ENCODE data around the gene PSMB4. TPM values are rescaled to one million over a fixed set of nuclear protein-coding genes. Genes with fewer than 3 reads are reported as not detected.

Gene PSMB4
- total and polyA plus RNA-seq, 2 donors (not counting 1 experiment from before 2014, with no cell fraction given): 339 to 370 TPM

DNA sequence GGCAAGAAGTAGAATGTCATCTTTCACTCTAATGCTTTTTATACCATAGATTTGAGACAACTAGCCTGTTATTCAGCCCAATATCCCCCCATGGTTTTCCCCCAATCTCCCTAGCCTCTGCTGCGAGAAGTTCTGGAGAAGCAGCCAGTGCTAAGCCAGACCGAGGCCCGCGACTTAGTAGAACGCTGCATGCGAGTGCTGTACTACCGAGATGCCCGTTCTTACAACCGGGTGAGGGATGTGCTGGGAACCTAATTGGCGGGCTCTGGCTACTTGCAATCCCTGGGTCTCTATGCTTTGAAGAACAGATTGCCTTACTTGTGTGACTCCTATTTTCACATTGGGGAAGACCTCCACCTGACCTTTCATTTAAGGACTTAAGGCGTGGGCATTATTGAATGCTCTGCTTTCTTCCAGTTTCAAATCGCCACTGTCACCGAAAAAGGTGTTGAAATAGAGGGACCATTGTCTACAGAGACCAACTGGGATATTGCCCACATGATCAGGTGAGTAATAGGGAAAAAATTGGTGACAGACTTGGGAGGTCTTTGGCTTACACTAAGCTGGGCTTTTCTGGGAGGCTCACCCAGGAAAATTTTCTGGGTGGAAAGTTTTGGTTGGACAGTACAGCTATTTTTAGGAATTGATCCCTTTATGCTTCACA is 1.9 kb downstream of the PSMB4 start:
- H4K20me1 ChIP-seq (ENCODE audit: control insufficient read depth, extremely low read depth, insufficient read depth, low read length): peaks cover 2% of the 10 kb centered on the region
- H3K9me3 ChIP-seq (ENCODE audit: control insufficient read depth, insufficient read depth, low read depth, low read length): no peaks in the 10 kb centered on the region
- H3K36me3 ChIP-seq (ENCODE audit: control insufficient read depth, insufficient read depth, low read length): peaks cover 20% of the 10 kb centered on the region
- H2AFZ ChIP-seq (ENCODE audit: low read length): no peak overlapping the region
- DNase-seq (ENCODE audit: low read depth in 2 of 2): peak in 1 of 2 donors; percentile 22
- H3K4me2 ChIP-seq (ENCODE audit: extremely low read depth, insufficient read depth, low read length): no peak overlapping the region
- H3K9ac ChIP-seq (ENCODE audit: insufficient read depth, low read length): no peak overlapping the region
- H3K27me3 ChIP-seq (ENCODE audit: control insufficient read depth, insufficient read depth, low read length): no peaks in the 10 kb centered on the region
- H3K4me3 ChIP-seq (replicated peaks in 1 of 4; ENCODE audit: control extremely low read depth in 1 of 4, insufficient read depth in 1 of 4, low read depth in 3 of 4, low read length in 4 of 4): peak overlapping the region in 1 of 4 experiments; percentile 97
- H3K27ac ChIP-seq (ENCODE audit: insufficient read depth, low read length): no peak overlapping the region
- peaks cover 20% of the 10 kb centered on the region for H3K79me2 ChIP-seq (ENCODE audit: control insufficient read depth, insufficient read depth, low read length)
- peaks cover 8% of the 10 kb centered on the region for H3K4me1 ChIP-seq (ENCODE audit: control insufficient read depth, extremely low read depth, insufficient read depth, low read length)
- TF ChIP-seq, protein P1, sequence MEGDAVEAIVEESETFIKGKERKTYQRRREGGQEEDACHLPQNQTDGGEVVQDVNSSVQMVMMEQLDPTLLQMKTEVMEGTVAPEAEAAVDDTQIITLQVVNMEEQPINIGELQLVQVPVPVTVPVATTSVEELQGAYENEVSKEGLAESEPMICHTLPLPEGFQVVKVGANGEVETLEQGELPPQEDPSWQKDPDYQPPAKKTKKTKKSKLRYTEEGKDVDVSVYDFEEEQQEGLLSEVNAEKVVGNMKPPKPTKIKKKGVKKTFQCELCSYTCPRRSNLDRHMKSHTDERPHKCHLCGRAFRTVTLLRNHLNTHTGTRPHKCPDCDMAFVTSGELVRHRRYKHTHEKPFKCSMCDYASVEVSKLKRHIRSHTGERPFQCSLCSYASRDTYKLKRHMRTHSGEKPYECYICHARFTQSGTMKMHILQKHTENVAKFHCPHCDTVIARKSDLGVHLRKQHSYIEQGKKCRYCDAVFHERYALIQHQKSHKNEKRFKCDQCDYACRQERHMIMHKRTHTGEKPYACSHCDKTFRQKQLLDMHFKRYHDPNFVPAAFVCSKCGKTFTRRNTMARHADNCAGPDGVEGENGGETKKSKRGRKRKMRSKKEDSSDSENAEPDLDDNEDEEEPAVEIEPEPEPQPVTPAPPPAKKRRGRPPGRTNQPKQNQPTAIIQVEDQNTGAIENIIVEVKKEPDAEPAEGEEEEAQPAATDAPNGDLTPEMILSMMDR (conservative IDR thresholded peaks at IDR 0.05 in 1 of 2, IDR thresholded peaks at IDR 0.05 in 1 of 2; ENCODE audit: low read depth in 1 of 2, low read length in 2 of 2): no peak
- TF ChIP-seq EZH2 (IDR thresholded peaks at IDR 0.05; ENCODE audit: low read length, missing control alignments): no peak

GRCh38 chr1:151401860-151402259 is 2.5 kb downstream of the PSMB4 start:
- Histone ChIP-seq H3K9me3 (ENCODE audit: control insufficient read depth, insufficient read depth, low read depth, low read length) (no peaks in the 10 kb centered on the region), H3K79me2 (ENCODE audit: control insufficient read depth, insufficient read depth, low read length) (peaks cover 20% of the 10 kb centered on the region), H3K9ac (ENCODE audit: insufficient read depth, low read length) (no peak overlapping the region), H3K27ac (ENCODE audit: insufficient read depth, low read length) (no peak overlapping the region), H4K20me1 (ENCODE audit: control insufficient read depth, extremely low read depth, insufficient read depth, low read length) (peaks cover 2% of the 10 kb centered on the region), H2AFZ (ENCODE audit: low read length) (no peak overlapping the region), H3K36me3 (ENCODE audit: control insufficient read depth, insufficient read depth, low read length) (peaks cover 20% of the 10 kb centered on the region), H3K4me3 (replicated peaks in 1 of 4; ENCODE audit: control extremely low read depth in 1 of 4, insufficient read depth in 1 of 4, low read depth in 3 of 4, low read length in 4 of 4) (no peak overlapping the region), H3K4me2 (ENCODE audit: extremely low read depth, insufficient read depth, low read length) (no peak overlapping the region), H3K27me3 (ENCODE audit: control insufficient read depth, insufficient read depth, low read length) (no peaks in the 10 kb centered on the region), H3K4me1 (ENCODE audit: control insufficient read depth, extremely low read depth, insufficient read depth, low read length) (peaks cover 8% of the 10 kb centered on the region)
- TF ChIP-seq, protein P1 (conservative IDR thresholded peaks at IDR 0.05 in 1 of 2, IDR thresholded peaks at IDR 0.05 in 1 of 2; ENCODE audit: low read depth in 1 of 2, low read length in 2 of 2): no peak
- TF ChIP-seq EZH2 (IDR thresholded peaks at IDR 0.05; ENCODE audit: low read length, missing control alignments): no peak
- no peak for DNase-seq (ENCODE audit: low read depth in 2 of 2)

- Histone ChIP-seq H3K9ac (ENCODE audit: insufficient read depth, low read length) (no peak overlapping the region), H3K79me2 (ENCODE audit: control insufficient read depth, insufficient read depth, low read length) (peaks cover 20% of the 10 kb centered on the region), H2AFZ (ENCODE audit: low read length) (no peak overlapping the region), H4K20me1 (ENCODE audit: control insufficient read depth, extremely low read depth, insufficient read depth, low read length) (peaks cover 2% of the 10 kb centered on the region), H3K9me3 (ENCODE audit: control insufficient read depth, insufficient read depth, low read depth, low read length) (no peaks in the 10 kb centered on the region), H3K4me2 (ENCODE audit: extremely low read depth, insufficient read depth, low read length) (no peak overlapping the region), H3K4me3 (replicated peaks in 1 of 4; ENCODE audit: control extremely low read depth in 1 of 4, insufficient read depth in 1 of 4, low read depth in 3 of 4, low read length in 4 of 4) (no peak overlapping the region), H3K36me3 (ENCODE audit: control insufficient read depth, insufficient read depth, low read length) (peaks cover 20% of the 10 kb centered on the region), H3K4me1 (ENCODE audit: control insufficient read depth, extremely low read depth, insufficient read depth, low read length) (peaks cover 8% of the 10 kb centered on the region), H3K27ac (ENCODE audit: insufficient read depth, low read length) (no peak overlapping the region), H3K27me3 (ENCODE audit: control insufficient read depth, insufficient read depth, low read length) (no peaks in the 10 kb centered on the region)
- no peak for TF ChIP-seq EZH2 (IDR thresholded peaks at IDR 0.05; ENCODE audit: low read length, missing control alignments)
- TF ChIP-seq, protein P1 (conservative IDR thresholded peaks at IDR 0.05 in 1 of 2, IDR thresholded peaks at IDR 0.05 in 1 of 2; ENCODE audit: low read depth in 1 of 2, low read length in 2 of 2): no peak
- DNase-seq (ENCODE audit: low read depth in 2 of 2): no peak
These were observed 3.4 kb downstream of the PSMB4 start for GRCh38 chr1:151402764-151403163.

Data from fibroblast of lung (primary cell).